ENCODE results near the gene CYS1. TPM values are rescaled to one million over a fixed set of nuclear protein-coding genes. Genes with fewer than 3 reads are reported as not detected.

CYS1 gene
- polyA plus RNA-seq, 1 donor (not counting 4 experiments of a cell fraction or from before 2014, with no cell fraction given) = 0.14 TPM

DNA sequence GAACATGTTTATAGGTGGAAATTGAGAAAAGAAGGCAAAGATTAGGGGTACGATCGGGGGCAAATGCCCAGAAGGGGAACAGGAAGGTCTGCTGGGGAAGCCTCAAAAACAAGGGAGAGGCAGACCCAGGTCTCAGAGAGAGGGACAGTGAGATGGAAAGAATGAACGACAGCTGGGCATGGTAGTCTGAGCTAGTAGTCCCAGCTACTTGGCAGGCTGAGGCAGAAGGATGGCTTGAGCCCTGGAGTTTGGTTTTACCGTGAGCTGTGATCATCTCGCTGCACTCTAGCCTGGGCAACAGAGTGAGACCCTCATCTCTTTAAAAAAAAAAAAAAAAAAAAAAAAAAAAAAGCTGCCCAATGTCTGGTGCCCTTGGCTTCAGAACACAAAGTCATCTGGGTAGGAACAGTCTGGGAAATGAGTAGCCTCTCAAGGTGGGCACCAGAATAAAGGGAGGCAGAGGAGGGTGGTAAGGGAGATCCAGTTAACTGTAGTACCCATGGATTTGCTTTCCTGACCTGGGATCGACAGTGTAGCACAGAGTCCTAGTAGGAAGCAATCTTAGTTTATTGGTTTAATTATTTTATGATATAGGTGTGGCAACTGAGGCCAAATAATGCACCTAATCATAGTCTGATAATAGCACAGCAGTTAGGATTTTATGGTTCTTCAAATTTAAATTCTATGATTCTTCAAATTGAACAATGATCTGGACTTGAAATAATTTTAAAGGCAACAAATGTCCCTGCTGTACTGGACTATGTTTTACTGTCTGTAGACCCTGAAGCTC, 45.8 kb upstream of the CYS1 start:
- DNase-seq (ENCODE audit: low read depth, low spot score) = no peak
- no peak overlapping the region for H3K4me3 ChIP-seq (ENCODE audit: control insufficient read depth in 2 of 3, extremely low read depth in 1 of 3, insufficient read depth in 2 of 3, low read depth in 1 of 3, low read length in 3 of 3)
- no peak for FAIRE-seq

DNA sequence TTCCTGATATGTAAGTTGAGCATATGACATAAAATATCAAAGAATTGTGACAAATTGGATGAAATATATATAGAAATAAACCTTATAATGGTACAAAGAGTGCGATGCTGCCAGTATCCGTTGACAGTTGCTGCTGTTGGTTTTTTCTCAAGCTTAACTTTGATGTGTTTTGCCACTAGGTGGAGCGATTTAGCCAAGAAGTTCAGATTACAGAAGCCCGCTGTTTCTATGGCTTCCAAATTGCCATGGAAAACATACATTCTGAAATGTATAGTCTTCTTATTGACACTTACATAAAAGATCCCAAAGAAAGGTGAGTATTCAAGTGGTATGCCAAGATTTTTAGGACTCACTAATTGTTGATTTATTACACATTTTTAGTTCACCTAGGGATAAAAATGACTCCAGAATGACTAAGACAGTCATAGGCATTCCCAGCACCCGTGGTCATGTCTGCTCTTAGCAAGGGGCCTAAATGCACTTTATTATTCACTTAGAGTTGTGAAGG, 44.4 kb upstream of the CYS1 start:
- peaks cover 2 to 24% of the 10 kb centered on the region in 2 experiments for H3K36me3 ChIP-seq (ENCODE audit: control insufficient read depth in 2 of 2, extremely low read depth in 1 of 2, insufficient read depth in 2 of 2, low read length in 2 of 2)
- H3K27ac ChIP-seq (ENCODE audit: control insufficient read depth, insufficient read depth, low read length) = peak overlapping the region; percentile 22
- H3K4me2 ChIP-seq (ENCODE audit: control insufficient read depth, extremely low read depth, insufficient read depth, low read depth, low read length) = peak overlapping the region; percentile 100
- peaks cover 18% of the 10 kb centered on the region for H3K79me2 ChIP-seq (ENCODE audit: control insufficient read depth, insufficient read depth, low read length)
- peak overlapping the region in 2 of 3 experiments; percentile 36 to 83 for H3K4me3 ChIP-seq (ENCODE audit: control insufficient read depth in 2 of 3, extremely low read depth in 1 of 3, insufficient read depth in 2 of 3, low read depth in 1 of 3, low read length in 3 of 3)
- dilution Hi-C loops (cut with MboI; ENCODE audit: extremely low pct_ligation_motif_present, low sequenced_read_pairs) = no loop called here
- H4K20me1 ChIP-seq (ENCODE audit: control insufficient read depth, extremely low read depth, insufficient read depth, low read length) = no peaks in the 10 kb centered on the region
- H3K9me1 ChIP-seq (ENCODE audit: control insufficient read depth, extremely low read depth, insufficient read depth, low read length) = no peaks in the 10 kb centered on the region
- FAIRE-seq (peak; percentile 43), DNase-seq (ENCODE audit: low read depth, low spot score) (no peak)
- H3K4me1 ChIP-seq (ENCODE audit: control insufficient read depth, extremely low read depth, insufficient read depth, low read length) = peaks cover 37% of the 10 kb centered on the region
- TF ChIP-seq, protein P1, sequence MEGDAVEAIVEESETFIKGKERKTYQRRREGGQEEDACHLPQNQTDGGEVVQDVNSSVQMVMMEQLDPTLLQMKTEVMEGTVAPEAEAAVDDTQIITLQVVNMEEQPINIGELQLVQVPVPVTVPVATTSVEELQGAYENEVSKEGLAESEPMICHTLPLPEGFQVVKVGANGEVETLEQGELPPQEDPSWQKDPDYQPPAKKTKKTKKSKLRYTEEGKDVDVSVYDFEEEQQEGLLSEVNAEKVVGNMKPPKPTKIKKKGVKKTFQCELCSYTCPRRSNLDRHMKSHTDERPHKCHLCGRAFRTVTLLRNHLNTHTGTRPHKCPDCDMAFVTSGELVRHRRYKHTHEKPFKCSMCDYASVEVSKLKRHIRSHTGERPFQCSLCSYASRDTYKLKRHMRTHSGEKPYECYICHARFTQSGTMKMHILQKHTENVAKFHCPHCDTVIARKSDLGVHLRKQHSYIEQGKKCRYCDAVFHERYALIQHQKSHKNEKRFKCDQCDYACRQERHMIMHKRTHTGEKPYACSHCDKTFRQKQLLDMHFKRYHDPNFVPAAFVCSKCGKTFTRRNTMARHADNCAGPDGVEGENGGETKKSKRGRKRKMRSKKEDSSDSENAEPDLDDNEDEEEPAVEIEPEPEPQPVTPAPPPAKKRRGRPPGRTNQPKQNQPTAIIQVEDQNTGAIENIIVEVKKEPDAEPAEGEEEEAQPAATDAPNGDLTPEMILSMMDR (optimal IDR thresholded peaks at IDR 0.05 in 1 of 3, IDR thresholded peaks at IDR 0.05 in 1 of 3, conservative IDR thresholded peaks at IDR 0.05 in 1 of 3; ENCODE audit: extremely low read depth in 1 of 3, insufficient read depth in 2 of 3, low read length in 3 of 3) = peak; percentile 35 to 47 (median 47)
- TF ChIP-seq EZH2 (IDR thresholded peaks at IDR 0.05; ENCODE audit: low read length) = no peak
- H3K9ac ChIP-seq (ENCODE audit: control insufficient read depth, extremely low read depth, insufficient read depth, low read length) = no peak overlapping the region
- H3K27me3 ChIP-seq (ENCODE audit: control insufficient read depth, extremely low read depth, insufficient read depth, low read length) = no peaks in the 10 kb centered on the region
- H3K9me3 ChIP-seq (ENCODE audit: control insufficient read depth, low read depth, low read length) = no peaks in the 10 kb centered on the region
- H2AFZ ChIP-seq (ENCODE audit: control insufficient read depth, low read length) = no peak overlapping the region

More for the DNA sequence above, 45.8 kb upstream of the CYS1 start:
- Histone ChIP-seq H3K9me1 (ENCODE audit: control insufficient read depth, extremely low read depth, insufficient read depth, low read length) (no peaks in the 10 kb centered on the region), H3K79me2 (ENCODE audit: control insufficient read depth, insufficient read depth, low read length) (peaks cover 18% of the 10 kb centered on the region), H3K4me2 (ENCODE audit: control insufficient read depth, extremely low read depth, insufficient read depth, low read depth, low read length) (no peak overlapping the region), H3K27ac (ENCODE audit: control insufficient read depth, insufficient read depth, low read length) (no peak overlapping the region), H4K20me1 (ENCODE audit: control insufficient read depth, extremely low read depth, insufficient read depth, low read length) (no peaks in the 10 kb centered on the region), H3K4me1 (ENCODE audit: control insufficient read depth, extremely low read depth, insufficient read depth, low read length) (peaks cover 25% of the 10 kb centered on the region), H2AFZ (ENCODE audit: control insufficient read depth, low read length) (no peak overlapping the region), H3K27me3 (ENCODE audit: control insufficient read depth, extremely low read depth, insufficient read depth, low read length) (no peaks in the 10 kb centered on the region), H3K9ac (ENCODE audit: control insufficient read depth, extremely low read depth, insufficient read depth, low read length) (no peak overlapping the region), H3K36me3 (ENCODE audit: control insufficient read depth in 2 of 2, extremely low read depth in 1 of 2, insufficient read depth in 2 of 2, low read length in 2 of 2) (peaks cover 2 to 24% of the 10 kb centered on the region in 2 experiments), H3K9me3 (ENCODE audit: control insufficient read depth, low read depth, low read length) (no peaks in the 10 kb centered on the region)
- dilution Hi-C loops (cut with MboI; ENCODE audit: extremely low pct_ligation_motif_present, low sequenced_read_pairs) = no loop called here
- TF ChIP-seq EZH2 (IDR thresholded peaks at IDR 0.05; ENCODE audit: low read length) = no peak
- TF ChIP-seq, protein P1 (optimal IDR thresholded peaks at IDR 0.05 in 1 of 3, IDR thresholded peaks at IDR 0.05 in 1 of 3, conservative IDR thresholded peaks at IDR 0.05 in 1 of 3; ENCODE audit: extremely low read depth in 1 of 3, insufficient read depth in 2 of 3, low read length in 3 of 3) = no peak
